Activated CD8-positive, alpha-beta memory T cell treated with anti-CD3 and anti-CD28 coated beads, Interleukin-2, amount 10 ng/mL, durations not matched to agents 7 days and 5 days (primary cell): ENCODE results near the gene ORMDL2. TPM values are rescaled to one million over a fixed set of nuclear protein-coding genes. Genes with fewer than 3 reads are reported as not detected.
"Not testable (repeated sequence)": the region's sequence is repeated elsewhere in the genome, so short reads cannot be mapped to it uniquely, and the experiment has no call there.

Experiments used
- ATAC-seq: fragments of 150-1000 bp; cut with Tn5 transposase; one replicate; pipeline ENCODE4 v1.10.0; 2021; ENCODE audit warnings: moderate library complexity
- CTCF ChIA-PET: fragments of 350-600 bp; sonication (Branson Sonifier 250); formaldehyde crosslinking; loops from one replicate; lab custom pipeline; 2021; ENCODE audit warnings: antibody characterized with exemption; lab: Charles Lee
- DNase-seq: peaks from one replicate; pipeline ENCODE4 v3.0.0-alpha.2; 2020
- H3K27ac Mint-ChIP-seq: one replicate; pipeline ENCODE4 v1.8.0; 2021; ENCODE audit warnings: mild to moderate bottlenecking, mixed read lengths
- H3K27me3 Mint-ChIP-seq: one replicate; pipeline ENCODE4 v1.8.0; 2021; ENCODE audit warnings: mixed read lengths
- H3K36me3 Mint-ChIP-seq: one replicate; pipeline ENCODE4 v1.8.0; 2021; ENCODE audit warnings: mild to moderate bottlenecking, mixed read lengths
- H3K4me1 Mint-ChIP-seq: one replicate; pipeline ENCODE4 v1.8.0; 2021; ENCODE audit warnings: mixed read lengths
- H3K4me3 Mint-ChIP-seq: one replicate; pipeline ENCODE4 v1.8.0; 2021; ENCODE audit warnings: mild to moderate bottlenecking, moderate library complexity, mixed read lengths
- H3K9me3 Mint-ChIP-seq: one replicate; pipeline ENCODE4 v1.8.0; 2022; ENCODE audit warnings: low read depth, mixed read lengths
- total RNA-seq, 2 experiments: library from RNA; stranded (reverse); gene quantifications; one replicate each; pipeline ENCODE4 v1.2.3, GENCODE V29; 2021

ORMDL2 gene
- total RNA-seq, 2 experiments from 2014 or later: 45.8 to 57.2 TPM

GRCh38 chr12:55847033-55847432, 29.2 kb downstream of the ORMDL2 start:
- Mint-ChIP-seq H3K4me3 (no peak overlapping the region), H3K27ac (no peak overlapping the region), H3K4me1 (peaks cover 16% of the 10 kb centered on the region), H3K9me3 (no peaks in the 10 kb centered on the region), H3K27me3 (peaks cover 7% of the 10 kb centered on the region), H3K36me3 (no peaks in the 10 kb centered on the region)
- no peak for DNase-seq
- CTCF ChIA-PET: interaction anchor here (0.9 to 1.3 kb wide), 2 partner anchors 11 to 17 kb away, joined by 3 to 4 read pairs; no protein-coding TSS in a partner anchor
- peak; percentile 40 for ATAC-seq

GRCh38 chr12:55847603-55848291, 29.9 kb downstream of the ORMDL2 start:
- CTCF ChIA-PET: interaction anchor here (0.7 to 1.3 kb wide), 4 partner anchors 9 to 65 kb away, joined by 3 to 6 read pairs (median 4); no protein-coding TSS in a partner anchor
- Mint-ChIP-seq H3K9me3 (no peaks in the 10 kb centered on the region), H3K4me3 (no peak overlapping the region), H3K27me3 (peaks cover 7% of the 10 kb centered on the region), H3K36me3 (no peaks in the 10 kb centered on the region), H3K27ac (no peak overlapping the region), H3K4me1 (peaks cover 16% of the 10 kb centered on the region)
- DNase-seq (no peak), ATAC-seq (peak; percentile 79)

- H3K27me3 Mint-ChIP-seq: peaks cover 7% of the 10 kb centered on the region
- no peaks in the 10 kb centered on the region for H3K36me3 Mint-ChIP-seq
- H3K4me1 Mint-ChIP-seq: peaks cover 16% of the 10 kb centered on the region
- DNase-seq (no peak), ATAC-seq (no peak)
- H3K27ac Mint-ChIP-seq: no peak overlapping the region
- no peak overlapping the region for H3K4me3 Mint-ChIP-seq
- CTCF ChIA-PET: interaction anchor here (0.7 kb wide), 1 partner anchor 70 kb away, joined by 3 read pairs; no protein-coding TSS in a partner anchor
- no peaks in the 10 kb centered on the region for H3K9me3 Mint-ChIP-seq
Measured at GRCh38 chr12:55849616-55850343, 31.9 kb downstream of the ORMDL2 start.

GRCh38 chr12:55850401-55850800, 32.6 kb downstream of the ORMDL2 start:
- no peak overlapping the region for H3K4me3 Mint-ChIP-seq

GRCh38 chr12:55850893-55851292, 33.1 kb downstream of the ORMDL2 start:
- CTCF ChIA-PET: no interaction called here

More at GRCh38 chr12:55850401-55850800, 32.6 kb downstream of the ORMDL2 start:
- Mint-ChIP-seq H3K4me1 (peaks cover 16% of the 10 kb centered on the region), H3K27ac (no peak overlapping the region), H3K36me3 (no peaks in the 10 kb centered on the region), H3K9me3 (no peaks in the 10 kb centered on the region), H3K27me3 (peaks cover 7% of the 10 kb centered on the region)
- CTCF ChIA-PET: no interaction called here
- ATAC-seq: no peak
- DNase-seq: no peak

GRCh38 chr12:55852740-55853139, 34.9 kb downstream of the ORMDL2 start:
- Mint-ChIP-seq H3K27me3 (peaks cover 7% of the 10 kb centered on the region), H3K36me3 (no peaks in the 10 kb centered on the region), H3K9me3 (no peaks in the 10 kb centered on the region), H3K4me3 (no peak overlapping the region), H3K4me1 (peaks cover 9% of the 10 kb centered on the region), H3K27ac (no peak overlapping the region)
- CTCF ChIA-PET: no interaction called here
- ATAC-seq (no peak), DNase-seq (no peak)

More at GRCh38 chr12:55850893-55851292, 33.1 kb downstream of the ORMDL2 start:
- Mint-ChIP-seq H3K27ac (no peak overlapping the region), H3K9me3 (no peaks in the 10 kb centered on the region), H3K36me3 (no peaks in the 10 kb centered on the region), H3K27me3 (peaks cover 7% of the 10 kb centered on the region), H3K4me3 (no peak overlapping the region), H3K4me1 (peaks cover 16% of the 10 kb centered on the region)
- ATAC-seq (no peak), DNase-seq (no peak)

- no peak for DNase-seq
- Mint-ChIP-seq H3K4me3 (no peak overlapping the region), H3K27me3 (peaks cover 3% of the 10 kb centered on the region), H3K36me3 (peaks cover 3% of the 10 kb centered on the region), H3K4me1 (no peaks in the 10 kb centered on the region), H3K27ac (no peak overlapping the region), H3K9me3 (peaks cover 3% of the 10 kb centered on the region)
- ATAC-seq: no peak
- CTCF ChIA-PET: no interaction called here
Measured at GRCh38 chr12:55861396-55861795, 43.6 kb downstream of the ORMDL2 start.

GRCh38 chr12:55861871-55862270, 44.0 kb downstream of the ORMDL2 start:
- DNase-seq (no peak), ATAC-seq (no peak)
- Mint-ChIP-seq H3K9me3 (peaks cover 3% of the 10 kb centered on the region), H3K27me3 (peaks cover 3% of the 10 kb centered on the region), H3K4me1 (no peaks in the 10 kb centered on the region), H3K4me3 (no peak overlapping the region), H3K27ac (no peak overlapping the region), H3K36me3 (peaks cover 3% of the 10 kb centered on the region)
- CTCF ChIA-PET: no interaction called here

GRCh38 chr12:55862286-55862685, 44.4 kb downstream of the ORMDL2 start:
- Mint-ChIP-seq H3K4me1 (no peaks in the 10 kb centered on the region), H3K4me3 (no peak overlapping the region), H3K27ac (no peak overlapping the region), H3K27me3 (peaks cover 3% of the 10 kb centered on the region), H3K36me3 (peaks cover 3% of the 10 kb centered on the region), H3K9me3 (peaks cover 3% of the 10 kb centered on the region)
- ATAC-seq (no peak), DNase-seq (no peak)
- CTCF ChIA-PET: no interaction called here

- not testable (repeated sequence) for DNase-seq, H3K27ac Mint-ChIP-seq, H3K9me3 Mint-ChIP-seq, H3K36me3 Mint-ChIP-seq, ATAC-seq, H3K4me3 Mint-ChIP-seq, H3K4me1 Mint-ChIP-seq, H3K27me3 Mint-ChIP-seq
- CTCF ChIA-PET: interaction anchor here (1.2 kb wide), 1 partner anchor 77 kb away, joined by 3 read pairs; no protein-coding TSS in a partner anchor
Measured at GRCh38 chr12:55862931-55863330, 45.1 kb downstream of the ORMDL2 start.

- Mint-ChIP-seq H3K4me3 (no peak overlapping the region), H3K9me3 (peaks cover 3% of the 10 kb centered on the region), H3K4me1 (no peaks in the 10 kb centered on the region), H3K36me3 (peaks cover 3% of the 10 kb centered on the region), H3K27ac (no peak overlapping the region), H3K27me3 (no peaks in the 10 kb centered on the region)
- DNase-seq (no peak), ATAC-seq (no peak)
- CTCF ChIA-PET: interaction anchor here (0.9 to 1.4 kb wide), 2 partner anchors 12 to 61 kb away, joined by 3 to 4 read pairs; no protein-coding TSS in a partner anchor
Measured at GRCh38 chr12:55865327-55865726, 47.5 kb downstream of the ORMDL2 start.

GRCh38 chr12:55866454-55867004, 48.7 kb downstream of the ORMDL2 start:
- H3K4me3 Mint-ChIP-seq, H3K4me1 Mint-ChIP-seq, H3K27ac Mint-ChIP-seq, H3K36me3 Mint-ChIP-seq, H3K9me3 Mint-ChIP-seq, ATAC-seq, H3K27me3 Mint-ChIP-seq, DNase-seq: not testable (repeated sequence)
- CTCF ChIA-PET: interaction anchor here (0.6 kb wide), 1 partner anchor 37 kb away, joined by 3 read pairs; the partner anchor contains the start of gene DNAJC14
